Endothelial cell of umbilical vein (primary cell): ENCODE results near the gene FGFBP2. TPM values are rescaled to one million over a fixed set of nuclear protein-coding genes. Genes with fewer than 3 reads are reported as not detected.

Experiments used
- BruUV-seq: library from RNA; stranded (reverse); fragments of 400-500 nt; replicated peaks from 2 replicates; lab custom pipeline; 2021; lab: Mats Ljungman, UMichigan
- CTCF ChIA-PET: fragments of 300-600, 350-600 bp; sonication (Branson Sonifier 250); formaldehyde crosslinking; loops from one replicate; lab custom pipeline; 2021; ENCODE audit warnings: antibody characterized with exemption, inconsistent platforms; lab: Charles Lee
- POLR2A ChIA-PET: fragments of 300-600, 350-600 bp; sonication (Branson Sonifier 250); formaldehyde crosslinking; loops from one replicate; lab custom pipeline; 2021; ENCODE audit warnings: antibody characterized with exemption, inconsistent platforms; lab: Charles Lee
- DNase-seq: peaks from one replicate; pipeline ENCODE4 v3.0.0-alpha.2; 2011; ENCODE audit warnings: low read depth, low spot score
- FAIRE-seq: peaks from 2 replicates; lab custom pipeline; 2011; peaks lifted over from hg19 to GRCh38; lab: Jason Lieb, UNC
- H2AFZ ChIP-seq: 2 replicates; pipeline ENCODE4 v1.6.0; 2012; ENCODE audit warnings: low read depth, low read length, control low read depth, inconsistent platforms
- H3K27ac ChIP-seq: 2 replicates; pipeline ENCODE4 v1.5.1; 2011; ENCODE audit warnings: low read depth, mild to moderate bottlenecking, control low read depth, low read length, moderate library complexity; ENCODE audit not compliant: insufficient read depth
- H3K27me3 ChIP-seq, 2 experiments: 2 replicates each; pipeline versions ENCODE4 v1.6.0 to v1.6.1; 2011; ENCODE audit warnings: low read length in 2 of 2, mixed read lengths in 1 of 2; ENCODE audit not compliant: control insufficient read depth in 2 of 2, insufficient read depth in 2 of 2
- H3K36me3 ChIP-seq, 2 experiments: 2 replicates in 1 of 2; 3 replicates in 1 of 2; pipeline ENCODE4 v1.5.1; 2011; ENCODE audit warnings: low read length in 2 of 2, mild to moderate bottlenecking in 1 of 2, moderate library complexity in 1 of 2; ENCODE audit not compliant: control insufficient read depth in 2 of 2, insufficient read depth in 2 of 2; ENCODE audit errors: extremely low read depth in 1 of 2
- H3K4me1 ChIP-seq: 3 replicates; pipeline ENCODE4 v1.5.1; 2011; ENCODE audit warnings: mild to moderate bottlenecking, low read length; ENCODE audit not compliant: control insufficient read depth, insufficient read depth; ENCODE audit errors: extremely low read depth
- H3K4me2 ChIP-seq: 2 replicates; pipeline ENCODE4 v1.6.1; 2011; ENCODE audit warnings: low read length, control low read depth, mixed read lengths; ENCODE audit not compliant: insufficient read depth
- H3K4me3 ChIP-seq, 3 experiments: fragments of 200-600 bp in 1 of 3; sonication (generic), shearing (Covaris generic) in 1 of 3; replicated peaks in 1 of 3; 2 replicates each; pipeline ENCODE4 v1.5.1; 2011 to 2016; ENCODE audit warnings: control low read depth in 3 of 3, low read length in 3 of 3, mild to moderate bottlenecking in 2 of 3, inconsistent platforms in 1 of 3, low read depth in 1 of 3, moderate library complexity in 1 of 3; ENCODE audit not compliant: insufficient read depth in 1 of 3
- H3K79me2 ChIP-seq: 2 replicates; pipeline ENCODE4 v1.6.0; 2012; ENCODE audit warnings: low read length, inconsistent platforms; ENCODE audit not compliant: control insufficient read depth, insufficient read depth
- H3K9ac ChIP-seq: replicated peaks from 2 replicates; pipeline ENCODE3; 2011; ENCODE audit warnings: low read length, control low read depth; ENCODE audit not compliant: insufficient read depth; ENCODE audit errors: extremely low read depth
- H3K9me1 ChIP-seq: replicated peaks from 3 replicates; pipeline ENCODE4 v1.6.0; 2011; ENCODE audit warnings: mild to moderate bottlenecking, low read length; ENCODE audit not compliant: control insufficient read depth, insufficient read depth; ENCODE audit errors: extremely low read depth
- H3K9me3 ChIP-seq: replicated peaks from 2 replicates; pipeline ENCODE4 v1.5.1; 2012; ENCODE audit warnings: low read length, inconsistent platforms; ENCODE audit not compliant: control insufficient read depth, insufficient read depth
- H4K20me1 ChIP-seq: replicated peaks from 2 replicates; pipeline ENCODE3; 2011; ENCODE audit warnings: mild to moderate bottlenecking, low read length; ENCODE audit not compliant: control insufficient read depth, insufficient read depth; ENCODE audit errors: extremely low read depth
- EZH2 ChIP-seq: IDR thresholded peaks from 2 replicates; pipeline ENCODE4 v1.6.1; 2012; ENCODE audit warnings: borderline replicate concordance, low read depth, mild to moderate bottlenecking, moderate library complexity, low read length, inconsistent platforms; ENCODE audit not compliant: severe bottlenecking
- FOS ChIP-seq: IDR thresholded peaks from 2 replicates; pipeline ENCODE4 v1.6.1; 2011; ENCODE audit warnings: mild to moderate bottlenecking, low read length, moderate library complexity, borderline replicate concordance; ENCODE audit not compliant: insufficient read depth
- GATA2 ChIP-seq: IDR thresholded peaks from 2 replicates; pipeline ENCODE4 v1.7.0; 2011; ENCODE audit warnings: low read depth, mild to moderate bottlenecking, moderate library complexity, mixed read lengths, low read length; ENCODE audit not compliant: insufficient read length, insufficient read depth
- JUN ChIP-seq: IDR thresholded peaks from 2 replicates; pipeline ENCODE4 v1.6.1; 2011; ENCODE audit warnings: borderline replicate concordance, low read depth; ENCODE audit not compliant: insufficient read length, insufficient read depth
- MYC ChIP-seq: IDR thresholded peaks from one replicate; pipeline ENCODE4 v1.6.1; 2011; ENCODE audit warnings: mild to moderate bottlenecking, low read depth, low read length
- POLR2A ChIP-seq: IDR thresholded peaks from 2 replicates; pipeline ENCODE4 v1.6.1; 2012; ENCODE audit warnings: low read depth, mild to moderate bottlenecking, control low read depth, low read length
- POLR2AphosphoS5 ChIP-seq: IDR thresholded peaks from 2 replicates; pipeline ENCODE4 v1.6.1; 2012; ENCODE audit warnings: low read depth, mild to moderate bottlenecking, control low read depth, low read length, moderate library complexity; ENCODE audit not compliant: insufficient read depth
- dilution Hi-C: fragments of 300-500 bp; cut with MboI; formaldehyde crosslinking; loops from one replicate; pipeline ENCODE4 v1.15.0; 2019; ENCODE audit warnings: low sequenced_read_pairs; ENCODE audit not compliant: extremely low pct_ligation_motif_present
- intact Hi-C: fragments of 100-400 bp; cut with micrococcal nuclease; formaldehyde crosslinking; loops from one replicate; pipeline ENCODE4 v1.10.0; 2022
- polyA plus RNA-seq, 4 experiments: library from polyadenylated mRNA; depleted of rRNA in 3 of 4; stranded (reverse) in 3 of 4; unstranded in 1 of 4; fragments of >200 nt; gene quantifications; 2 replicates each; pipeline versions ENCODE4 v1.2.1 to v1.2.3, GENCODE V29; 2011 to 2012; ENCODE audit warnings: missing spikeins in 1 of 4
- total RNA-seq: library from RNA; stranded (reverse); gene quantifications from 2 replicates; pipeline ENCODE4 v1.2.3, GENCODE V29; 2021
- TF ChIP-seq, protein P1 (sequence below), 2 donors: IDR thresholded peaks; 1 replicate in 1 of 2; 2 replicates in 1 of 2; pipeline ENCODE4 v1.5.1; 2011; ENCODE audit warnings: low read length in 2 of 2, mild to moderate bottlenecking in 2 of 2, moderate library complexity in 2 of 2, control low read depth in 1 of 2, inconsistent platforms in 1 of 2, low read depth in 1 of 2; ENCODE audit not compliant: insufficient read depth in 1 of 2; ENCODE audit errors: extremely low read depth in 1 of 2
- TF ChIP-seq, protein P2 (sequence below): IDR thresholded peaks from 2 replicates; pipeline ENCODE4 v1.6.1; 2011; ENCODE audit not compliant: insufficient read depth, insufficient read length

The FGFBP2 gene
- total and polyA plus RNA-seq, 2 donors (not counting 3 experiments of a cell fraction or from before 2014, with no cell fraction given) = not detected

DNA sequence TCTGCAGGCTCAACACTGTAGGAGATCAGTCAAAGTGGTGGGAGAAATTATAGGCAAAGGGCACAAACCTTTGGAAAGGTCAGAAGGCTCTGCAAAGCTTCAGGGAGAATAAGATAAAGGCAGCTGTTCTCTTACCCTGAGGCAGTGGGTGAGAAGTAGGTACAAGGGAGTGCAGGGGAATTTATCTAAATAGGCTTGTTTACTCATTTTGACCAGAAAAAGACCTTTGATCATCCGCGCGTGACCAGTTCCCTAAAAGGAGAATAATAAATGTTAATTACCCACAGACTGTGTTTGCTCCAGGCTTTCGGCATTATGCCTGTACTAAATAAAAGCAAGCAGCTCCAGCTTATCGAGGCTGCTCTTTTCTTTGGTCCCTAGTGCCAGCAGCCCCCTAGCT lies 9.3 kb downstream of the FGFBP2 start:
- no peak for TF ChIP-seq POLR2AphosphoS5
- TF ChIP-seq POLR2A = no peak
- no peak for TF ChIP-seq JUN
- TF ChIP-seq EZH2 = no peak
- TF ChIP-seq, protein P1, sequence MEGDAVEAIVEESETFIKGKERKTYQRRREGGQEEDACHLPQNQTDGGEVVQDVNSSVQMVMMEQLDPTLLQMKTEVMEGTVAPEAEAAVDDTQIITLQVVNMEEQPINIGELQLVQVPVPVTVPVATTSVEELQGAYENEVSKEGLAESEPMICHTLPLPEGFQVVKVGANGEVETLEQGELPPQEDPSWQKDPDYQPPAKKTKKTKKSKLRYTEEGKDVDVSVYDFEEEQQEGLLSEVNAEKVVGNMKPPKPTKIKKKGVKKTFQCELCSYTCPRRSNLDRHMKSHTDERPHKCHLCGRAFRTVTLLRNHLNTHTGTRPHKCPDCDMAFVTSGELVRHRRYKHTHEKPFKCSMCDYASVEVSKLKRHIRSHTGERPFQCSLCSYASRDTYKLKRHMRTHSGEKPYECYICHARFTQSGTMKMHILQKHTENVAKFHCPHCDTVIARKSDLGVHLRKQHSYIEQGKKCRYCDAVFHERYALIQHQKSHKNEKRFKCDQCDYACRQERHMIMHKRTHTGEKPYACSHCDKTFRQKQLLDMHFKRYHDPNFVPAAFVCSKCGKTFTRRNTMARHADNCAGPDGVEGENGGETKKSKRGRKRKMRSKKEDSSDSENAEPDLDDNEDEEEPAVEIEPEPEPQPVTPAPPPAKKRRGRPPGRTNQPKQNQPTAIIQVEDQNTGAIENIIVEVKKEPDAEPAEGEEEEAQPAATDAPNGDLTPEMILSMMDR (IDR thresholded peaks at IDR 0.05; ENCODE audit: extremely low read depth in 1 of 2, insufficient read depth in 1 of 2, low read depth in 1 of 2, low read length in 2 of 2) = no peak
- no peak for TF ChIP-seq FOS
- no peak for TF ChIP-seq MYC
- TF ChIP-seq GATA2 = no peak
- TF ChIP-seq, protein P2, sequence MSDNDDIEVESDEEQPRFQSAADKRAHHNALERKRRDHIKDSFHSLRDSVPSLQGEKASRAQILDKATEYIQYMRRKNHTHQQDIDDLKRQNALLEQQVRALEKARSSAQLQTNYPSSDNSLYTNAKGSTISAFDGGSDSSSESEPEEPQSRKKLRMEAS = no peak
- CTCF ChIA-PET = interaction anchor here (1.6 to 4.3 kb wide), 4 partner anchors 10 to 474 kb away, joined by 6 to 465 read pairs (median 17); partner anchors contain the start of gene FGFBP2

More for the DNA sequence above, 9.3 kb downstream of the FGFBP2 start:
- Histone ChIP-seq H3K4me2 (no peak overlapping the region), H3K9me1 (no peaks in the 10 kb centered on the region), H3K4me3 (no peak overlapping the region), H3K9me3 (no peaks in the 10 kb centered on the region), H3K27ac (no peak overlapping the region), H3K36me3 (no peaks in the 10 kb centered on the region), H4K20me1 (no peaks in the 10 kb centered on the region), H3K9ac (no peak overlapping the region), H2AFZ (no peak overlapping the region), H3K4me1 (no peaks in the 10 kb centered on the region), H3K27me3 (no peaks in the 10 kb centered on the region), H3K79me2 (no peaks in the 10 kb centered on the region)
- BruUV-seq = no TSS peak
- DNase-seq = no peak
- POLR2A ChIA-PET = no interaction called here
- dilution Hi-C loops = no loop called here
- intact Hi-C loops = no loop called here
- no peak for FAIRE-seq
